ENCODE results near the gene MINDY3. TPM values are rescaled to one million over a fixed set of nuclear protein-coding genes. Genes with fewer than 3 reads are reported as not detected.
A peak's percentile ranks its signal among the peaks of the same experiment; 100 is the strongest.
"Not testable (repeated sequence)": the region's sequence is repeated elsewhere in the genome, so short reads cannot be mapped to it uniquely, and the experiment has no call there.

Gene MINDY3
- total and polyA plus RNA-seq, 7 experiments from 2014 or later, result 3.6 to 43.8 (median 29.1) TPM

GRCh38 chr10:15881542-15881941, 21.2 kb upstream of the MINDY3 start:
- Histone ChIP-seq H3K4me3 (ENCODE audit: low read length) (no peak overlapping the region), H3K36me3 (ENCODE audit: control insufficient read depth in 2 of 3, insufficient read depth in 3 of 3, low read length in 3 of 3) (no peaks in the 10 kb centered on the region), H3K4me1 (ENCODE audit: control insufficient read depth in 2 of 2, insufficient read depth in 2 of 2, low read length in 2 of 2) (no peaks in the 10 kb centered on the region), H3K27ac (ENCODE audit: low read depth, low read length) (no peak overlapping the region), H3K9me3 (ENCODE audit: control insufficient read depth in 2 of 3, low read length in 3 of 3) (no peaks in the 10 kb centered on the region), H3K27me3 (ENCODE audit: control insufficient read depth in 2 of 2, insufficient read depth in 2 of 2, low read length in 2 of 2) (no peaks in the 10 kb centered on the region)
- Mint-ChIP-seq H3K27me3 (peaks cover 20 to 66% (median 40%) of the 10 kb centered on the region in 5 donors), H3K27ac (no peak overlapping the region), H3K4me1 (no peaks in the 10 kb centered on the region), H3K36me3 (no peaks in the 10 kb centered on the region), H3K4me3 (no peak overlapping the region), H3K9me3 (no peaks in the 10 kb centered on the region)
- ATAC-seq, result no peak
- no peak for DNase-seq
- CTCF ChIA-PET, result no interaction called here
- intact Hi-C loops (cut with micrococcal nuclease), result no loop called here
- POLR2A ChIA-PET, result no interaction called here

- no peaks in the 10 kb centered on the region for H3K4me1 ChIP-seq (ENCODE audit: control insufficient read depth in 2 of 2, insufficient read depth in 2 of 2, low read length in 2 of 2)
- no peak overlapping the region for H3K4me3 Mint-ChIP-seq
- H3K27ac ChIP-seq (ENCODE audit: low read depth, low read length), result no peak overlapping the region
- H3K36me3 Mint-ChIP-seq, result no peaks in the 10 kb centered on the region
- ATAC-seq (peak; percentile 27), DNase-seq (no peak)
- H3K27ac Mint-ChIP-seq, result no peak overlapping the region
- no peaks in the 10 kb centered on the region for H3K36me3 ChIP-seq (ENCODE audit: control insufficient read depth in 2 of 3, insufficient read depth in 3 of 3, low read length in 3 of 3)
- intact Hi-C loops (cut with micrococcal nuclease), result loop anchor here (1.0 to 5.0 kb wide), 5 partner anchors 666 to 1378 kb away; no protein-coding TSS in a partner anchor
- no peaks in the 10 kb centered on the region for H3K4me1 Mint-ChIP-seq
- no peaks in the 10 kb centered on the region for H3K9me3 Mint-ChIP-seq
- POLR2A ChIA-PET, result interaction anchor here (0.6 kb wide), 1 partner anchor 854 kb away, joined by 3 read pairs; no protein-coding TSS in a partner anchor
- H3K9me3 ChIP-seq (ENCODE audit: control insufficient read depth in 2 of 3, low read length in 3 of 3), result no peaks in the 10 kb centered on the region
- H3K27me3 ChIP-seq (ENCODE audit: control insufficient read depth in 2 of 2, insufficient read depth in 2 of 2, low read length in 2 of 2), result no peaks in the 10 kb centered on the region
- no peak overlapping the region for H3K4me3 ChIP-seq (ENCODE audit: low read length)
- CTCF ChIA-PET, result interaction anchor here (0.6 to 0.8 kb wide), 2 partner anchors 54 to 897 kb away, joined by 3 read pairs; no protein-coding TSS in a partner anchor
- H3K27me3 Mint-ChIP-seq, result peaks cover 37 to 67% (median 52%) of the 10 kb centered on the region in 5 donors
Observed at GRCh38 chr10:15879663-15880062, 19.4 kb upstream of the MINDY3 start.

GRCh38 chr10:15879058-15879457, 18.8 kb upstream of the MINDY3 start:
- CTCF ChIA-PET, result interaction anchor here (0.8 kb wide), 1 partner anchor 898 kb away, joined by 3 read pairs; no protein-coding TSS in a partner anchor
- POLR2A ChIA-PET, result no interaction called here
- Mint-ChIP-seq H3K4me1 (no peaks in the 10 kb centered on the region), H3K27me3 (peaks cover 42 to 72% (median 54%) of the 10 kb centered on the region in 5 donors), H3K4me3 (no peak overlapping the region), H3K36me3 (no peaks in the 10 kb centered on the region), H3K9me3 (peaks cover 0 to 4% (median 0%) of the 10 kb centered on the region in 11 donors), H3K27ac (no peak overlapping the region)
- Histone ChIP-seq H3K9me3 (ENCODE audit: control insufficient read depth in 2 of 3, low read length in 3 of 3) (no peaks in the 10 kb centered on the region), H3K4me3 (ENCODE audit: low read length) (no peak overlapping the region), H3K36me3 (ENCODE audit: control insufficient read depth in 2 of 3, insufficient read depth in 3 of 3, low read length in 3 of 3) (no peaks in the 10 kb centered on the region), H3K27me3 (ENCODE audit: control insufficient read depth in 2 of 2, insufficient read depth in 2 of 2, low read length in 2 of 2) (no peaks in the 10 kb centered on the region), H3K4me1 (ENCODE audit: control insufficient read depth in 2 of 2, insufficient read depth in 2 of 2, low read length in 2 of 2) (no peaks in the 10 kb centered on the region), H3K27ac (ENCODE audit: low read depth, low read length) (no peak overlapping the region)
- intact Hi-C loops (cut with micrococcal nuclease), result loop anchor here (1.0 to 5.0 kb wide), 5 partner anchors 666 to 1378 kb away; no protein-coding TSS in a partner anchor
- DNase-seq (peak in 5 of 9 donors; percentile 14 to 38 (median 34)), ATAC-seq (peak; percentile 44)

- no peaks in the 10 kb centered on the region for H3K36me3 Mint-ChIP-seq
- intact Hi-C loops (cut with micrococcal nuclease), result loop anchor here in 1 of 2 donors (5.0 kb wide), 1 partner anchor 1379 kb away; no protein-coding TSS in a partner anchor
- no peak overlapping the region for H3K4me3 ChIP-seq (ENCODE audit: low read length)
- no peaks in the 10 kb centered on the region for H3K9me3 ChIP-seq (ENCODE audit: control insufficient read depth in 2 of 3, low read length in 3 of 3)
- no peak overlapping the region for H3K27ac ChIP-seq (ENCODE audit: low read depth, low read length)
- no peak overlapping the region for H3K27ac Mint-ChIP-seq
- no peak for ATAC-seq
- H3K27me3 ChIP-seq (ENCODE audit: control insufficient read depth in 2 of 2, insufficient read depth in 2 of 2, low read length in 2 of 2), result no peaks in the 10 kb centered on the region
- no peaks in the 10 kb centered on the region for H3K4me1 ChIP-seq (ENCODE audit: control insufficient read depth in 2 of 2, insufficient read depth in 2 of 2, low read length in 2 of 2)
- H3K27me3 Mint-ChIP-seq, result peaks cover 52 to 76% (median 64%) of the 10 kb centered on the region in 5 donors
- peaks cover 0 to 15% (median 2%) of the 10 kb centered on the region in 11 donors for H3K9me3 Mint-ChIP-seq
- H3K4me1 Mint-ChIP-seq, result no peaks in the 10 kb centered on the region
- DNase-seq, result no peak
- H3K4me3 Mint-ChIP-seq, result no peak overlapping the region
- H3K36me3 ChIP-seq (ENCODE audit: control insufficient read depth in 2 of 3, insufficient read depth in 3 of 3, low read length in 3 of 3), result no peaks in the 10 kb centered on the region
- ChIA-PET CTCF (no interaction called here), POLR2A (no interaction called here)
Observed at GRCh38 chr10:15877836-15878576, 17.7 kb upstream of the MINDY3 start.

- H3K36me3 Mint-ChIP-seq; CTCF ChIA-PET; H3K4me3 Mint-ChIP-seq; H3K27ac Mint-ChIP-seq; H3K27me3 ChIP-seq (ENCODE audit: control insufficient read depth in 2 of 2, insufficient read depth in 2 of 2, low read length in 2 of 2); ATAC-seq; H3K27ac ChIP-seq (ENCODE audit: low read depth, low read length); H3K9me3 ChIP-seq (ENCODE audit: control insufficient read depth in 2 of 3, low read length in 3 of 3); H3K36me3 ChIP-seq (ENCODE audit: control insufficient read depth in 2 of 3, insufficient read depth in 3 of 3, low read length in 3 of 3); POLR2A ChIA-PET; DNase-seq; H3K4me3 ChIP-seq (ENCODE audit: low read length); H3K4me1 Mint-ChIP-seq; H3K4me1 ChIP-seq (ENCODE audit: control insufficient read depth in 2 of 2, insufficient read depth in 2 of 2, low read length in 2 of 2): not testable (repeated sequence)
- H3K27me3 Mint-ChIP-seq, result peaks cover 46 to 72% (median 68%) of the 10 kb centered on the region in 5 donors
- intact Hi-C loops (cut with micrococcal nuclease), result loop anchor here in 1 of 2 donors (5.0 kb wide), 1 partner anchor 1381 kb away; no protein-coding TSS in a partner anchor
- H3K9me3 Mint-ChIP-seq, result peaks cover 0 to 20% (median 2%) of the 10 kb centered on the region in 11 donors
Observed at GRCh38 chr10:15876274-15876673, 16.0 kb upstream of the MINDY3 start.

GRCh38 chr10:15872645-15873044, 12.3 kb upstream of the MINDY3 start:
- H3K36me3 Mint-ChIP-seq; DNase-seq; H3K4me3 ChIP-seq (ENCODE audit: low read length); ATAC-seq; POLR2A ChIA-PET; H3K4me1 ChIP-seq (ENCODE audit: control insufficient read depth in 2 of 2, insufficient read depth in 2 of 2, low read length in 2 of 2); CTCF ChIA-PET; H3K27ac Mint-ChIP-seq; H3K27me3 ChIP-seq (ENCODE audit: control insufficient read depth in 2 of 2, insufficient read depth in 2 of 2, low read length in 2 of 2); intact Hi-C loops (cut with micrococcal nuclease); H3K4me1 Mint-ChIP-seq; H3K36me3 ChIP-seq (ENCODE audit: control insufficient read depth in 2 of 3, insufficient read depth in 3 of 3, low read length in 3 of 3); H3K9me3 ChIP-seq (ENCODE audit: control insufficient read depth in 2 of 3, low read length in 3 of 3); H3K27ac ChIP-seq (ENCODE audit: low read depth, low read length); H3K4me3 Mint-ChIP-seq: not testable (repeated sequence)
- Mint-ChIP-seq H3K9me3 (peaks cover 0 to 20% (median 2%) of the 10 kb centered on the region in 11 donors), H3K27me3 (peaks cover 56 to 89% (median 81%) of the 10 kb centered on the region in 5 donors)
